Heart left ventricle (tissue), 16 donors: Measurements from ENCODE around the gene ZNF837. TPM values are rescaled to one million over a fixed set of nuclear protein-coding genes. Genes with fewer than 3 reads are reported as not detected.

ENCODE experiments used
- ATAC-seq, 4 donors: fragments of 200-7000 bp; cut with Tn5 transposase; one replicate each; pipeline ENCODE4 v1.9.1; 2020 to 2022; ENCODE audit warnings: moderate library complexity in 4 of 4, mild to moderate bottlenecking in 3 of 4, moderate number of reproducible peaks in 1 of 4
- DNase-seq, 5 donors: peaks; one replicate each; pipeline ENCODE4 v3.0.0-alpha.2; 2020
- H3K27ac ChIP-seq, 12 donors: fragments of 200-600 bp; sonication (generic) in 4 of 12; one replicate each; pipeline versions ENCODE4 v1.5.0 to v1.8.0; 2016 to 2022; ENCODE audit warnings: mild to moderate bottlenecking in 2 of 12
- H3K27me3 ChIP-seq, 9 donors: fragments of 200-600 bp; sonication (generic) in 2 of 9; one replicate each; pipeline versions ENCODE4 v1.5.1 to v1.8.0; 2016 to 2022; ENCODE audit warnings: mild to moderate bottlenecking in 3 of 9
- H3K36me3 ChIP-seq, 9 donors: fragments of 200-600 bp; sonication (generic) in 2 of 9; one replicate each; pipeline versions ENCODE4 v1.5.0 to v1.8.0; 2018 to 2022; ENCODE audit warnings: mild to moderate bottlenecking in 2 of 9
- H3K4me1 ChIP-seq, 12 donors: fragments of 200-600 bp; sonication (generic) in 4 of 12; one replicate each; pipeline versions ENCODE4 v1.5.0 to v1.8.0; 2016 to 2022; ENCODE audit warnings: mild to moderate bottlenecking in 3 of 12
- H3K4me3 ChIP-seq, 12 donors: fragments of 200-600 bp; sonication (generic) in 4 of 12; one replicate each; pipeline versions ENCODE4 v1.5.0 to v1.8.0; 2017 to 2022; ENCODE audit warnings: mild to moderate bottlenecking in 9 of 12, moderate library complexity in 4 of 12
- H3K9me3 ChIP-seq, 12 donors: fragments of 200-600 bp; sonication (generic) in 4 of 12; one replicate each; pipeline versions ENCODE4 v1.5.0 to v1.8.0; 2016 to 2022; ENCODE audit warnings: mild to moderate bottlenecking in 1 of 12
- POLR2A ChIP-seq, 2 donors: fragments of 450-650 bp; IDR thresholded peaks; one replicate each; pipeline ENCODE4 v1.6.1; 2017; ENCODE audit warnings: antibody characterized with exemption in 2 of 2, mild to moderate bottlenecking in 2 of 2, moderate library complexity in 2 of 2
- WGBS, 4 donors: extraction: QIAGEN DNeasy Blood & Tissue Kit in 2 of 4; methylation state at CpG; one replicate each; pipeline versions ENCODE4 v1.1.5 to v1.1.7; 2013 to 2018; 5-methylcytosine and 5-hydroxymethylcytosine counted together
- intact Hi-C, 10 donors: fragments of 100-400 bp; cut with DNase I; formaldehyde crosslinking; loops; one replicate each; pipeline versions ENCODE4 v1.11.1 to v1.14.2; 2022
- polyA plus RNA-seq, 2 donors: library from polyadenylated mRNA; stranded (reverse); fragments of 200-250 nt; gene quantifications; one replicate each; pipeline ENCODE4 v1.2.3, GENCODE V29; 2013
- total RNA-seq, 9 donors: library from RNA; depleted of rRNA in 2 of 9; stranded (reverse); fragments of >200 nt in 2 of 9; fragmentation: NEBNext Ultra II Directional in 3 of 9; extraction: Animal tissue kit (Norgen Biotek cat#: 25700) in 3 of 9; gene quantifications; one replicate each; pipeline versions ENCODE4 v1.1.0 to v1.2.4, GENCODE V29; 2016 to 2023
- TF ChIP-seq, protein P1 (sequence below), 12 donors: fragments of 200-600 bp; sonication (generic) in 4 of 12; IDR thresholded peaks; one replicate each; pipeline versions ENCODE4 v1.5.0 to v1.8.0; 2018 to 2022; ENCODE audit warnings: antibody characterized with exemption in 12 of 12, mild to moderate bottlenecking in 5 of 12
- donor health status: ischemic (EF 13 %, LVEDD 7.1; RV severe dilation, severe dysfunction).
- donor health status: healthy with polysubstance abuse.
- donor health status: DM: no; HTN: yes; CAD: no.
- donor health status: DM: no; HTN: no; CAD: no.
- donor health status: ischemic (EF 25% LVEDD 6.9; RV normal size, moderate dysfunction).
- donor health status: ischemic (EF 25% LVEDD 5.7; RV mildly dilated, moderate dysfunction).
- donor health status: healthy.
- donor health status: DM: yes; HTN: yes; CAD: no.
- donor health status: ischemic (EF 35%, LVEDD 5.7; RV mildly dilated, moderate dysfunction).
- donor health status: nonischemic (EF 11% LVEDD 7.7; RV severe dilation, severe dysfunction).
- donor health status: DM: yes; HTN: yes; CAD: no.
- donor health status: PGD.
- donor health status: ischemic (EF 29% LVEDD 5.4; RV normal size, mild dysfunction).
- donor health status: nonischemic (EF 23%, LVEDD 6.1; RV moderate dilation, normal function).

ZNF837 gene
- total and polyA plus RNA-seq, 11 donors = 0.17 to 0.75 (median 0.57) TPM; not detected in 2

DNA sequence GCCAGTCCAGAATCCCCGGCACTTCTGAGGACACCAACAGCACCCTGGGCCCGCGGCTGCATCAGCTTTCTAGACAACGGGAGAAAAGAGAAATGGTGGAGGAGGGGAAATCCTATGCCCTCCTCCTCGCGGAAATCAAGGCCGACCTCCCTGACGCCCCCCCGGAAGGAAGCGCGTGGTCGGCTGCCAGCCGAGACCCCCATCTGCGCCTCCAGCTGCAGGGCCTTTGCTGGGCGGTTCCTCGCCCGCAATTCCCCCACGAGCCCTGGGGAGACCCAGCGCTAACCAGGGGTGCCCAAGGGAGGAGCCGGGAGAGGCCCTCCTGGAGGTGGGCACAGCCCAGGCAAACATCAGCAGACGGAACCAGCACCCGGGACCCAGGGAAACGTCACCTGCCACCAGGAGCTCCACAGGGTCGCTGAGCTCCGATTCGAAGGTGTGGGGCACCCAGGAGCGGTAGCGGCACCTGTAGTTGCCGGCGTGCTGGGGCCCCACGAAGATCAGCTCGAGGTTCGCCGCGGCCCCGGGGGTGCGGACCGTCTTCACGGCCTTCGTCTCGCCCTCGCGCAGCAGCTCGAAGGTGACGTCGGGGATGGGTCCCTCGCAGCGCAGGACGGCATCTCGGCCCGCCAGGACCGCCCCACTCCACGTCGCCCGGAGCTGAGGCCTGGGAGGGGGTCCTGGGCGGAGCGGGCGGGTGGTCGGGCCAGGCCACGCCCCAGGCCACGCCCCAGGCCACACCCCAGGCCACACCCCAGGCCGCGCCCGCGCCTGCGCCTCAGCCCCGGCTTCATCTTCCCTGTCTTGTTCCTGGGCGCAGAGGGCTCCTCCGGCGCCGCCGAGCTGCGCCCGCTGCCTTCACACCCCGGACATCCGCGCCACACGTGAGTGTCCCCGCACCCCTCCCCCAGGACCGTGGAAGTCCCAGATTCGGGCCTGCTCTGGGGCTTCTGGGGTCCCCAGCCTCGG is 33.6 kb downstream of the ZNF837 start:
- DNase-seq = peak; percentile 44 to 90 (median 60)
- Histone ChIP-seq H3K4me3 (peak overlapping the region; percentile 36 to 81 (median 54)), H3K36me3 (no peaks in the 10 kb centered on the region), H3K9me3 (no peaks in the 10 kb centered on the region), H3K4me1 (peaks cover 0 to 21% (median 11%) of the 10 kb centered on the region in 12 donors), H3K27me3 (peaks cover 14 to 64% (median 40%) of the 10 kb centered on the region in 9 donors), H3K27ac (peak overlapping the region; percentile 7 to 79 (median 58))
- intact Hi-C loops = no loop called here
- peak; percentile 52 to 92 (median 92) for ATAC-seq
- WGBS, 4 donors = 1 to 12% (median 3%) methylated on average over 24 to 82 of the region's 82 CpGs
- peak in 1 of 2 donors; percentile 36 for TF ChIP-seq POLR2A (IDR thresholded peaks at IDR 0.05)
- TF ChIP-seq, protein P1, sequence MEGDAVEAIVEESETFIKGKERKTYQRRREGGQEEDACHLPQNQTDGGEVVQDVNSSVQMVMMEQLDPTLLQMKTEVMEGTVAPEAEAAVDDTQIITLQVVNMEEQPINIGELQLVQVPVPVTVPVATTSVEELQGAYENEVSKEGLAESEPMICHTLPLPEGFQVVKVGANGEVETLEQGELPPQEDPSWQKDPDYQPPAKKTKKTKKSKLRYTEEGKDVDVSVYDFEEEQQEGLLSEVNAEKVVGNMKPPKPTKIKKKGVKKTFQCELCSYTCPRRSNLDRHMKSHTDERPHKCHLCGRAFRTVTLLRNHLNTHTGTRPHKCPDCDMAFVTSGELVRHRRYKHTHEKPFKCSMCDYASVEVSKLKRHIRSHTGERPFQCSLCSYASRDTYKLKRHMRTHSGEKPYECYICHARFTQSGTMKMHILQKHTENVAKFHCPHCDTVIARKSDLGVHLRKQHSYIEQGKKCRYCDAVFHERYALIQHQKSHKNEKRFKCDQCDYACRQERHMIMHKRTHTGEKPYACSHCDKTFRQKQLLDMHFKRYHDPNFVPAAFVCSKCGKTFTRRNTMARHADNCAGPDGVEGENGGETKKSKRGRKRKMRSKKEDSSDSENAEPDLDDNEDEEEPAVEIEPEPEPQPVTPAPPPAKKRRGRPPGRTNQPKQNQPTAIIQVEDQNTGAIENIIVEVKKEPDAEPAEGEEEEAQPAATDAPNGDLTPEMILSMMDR (IDR thresholded peaks at IDR 0.05) = no peak

DNA sequence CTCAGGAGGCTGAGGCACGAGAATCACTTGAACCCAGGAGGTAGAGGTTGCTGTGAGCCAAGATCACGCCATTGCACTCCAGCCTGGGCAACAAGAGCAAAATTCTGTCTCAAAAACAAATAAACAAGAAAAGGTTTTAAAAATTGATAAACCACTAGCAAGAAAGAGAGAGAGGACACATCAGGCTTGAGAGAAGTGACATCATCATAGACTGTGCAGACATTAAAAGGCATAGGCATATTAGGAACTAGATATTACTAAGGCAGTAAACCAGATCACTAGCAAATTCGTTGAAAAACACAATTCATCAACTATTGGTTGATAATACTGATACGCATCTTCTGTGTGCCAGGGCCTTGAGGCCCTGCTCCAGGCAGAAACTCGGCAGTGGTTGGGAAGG is 35.3 kb downstream of the ZNF837 start:
- intact Hi-C loops = no loop called here
- 73 to 79% (median 78%) methylated on average over 5 of the region's 5 CpGs for WGBS, 4 donors
- Histone ChIP-seq H3K27me3 (peaks cover 8 to 47% (median 31%) of the 10 kb centered on the region in 9 donors), H3K4me1 (peaks cover 0 to 19% (median 7%) of the 10 kb centered on the region in 12 donors), H3K36me3 (peaks cover 0 to 8% (median 0%) of the 10 kb centered on the region in 9 donors), H3K9me3 (no peaks in the 10 kb centered on the region), H3K4me3 (no peak overlapping the region), H3K27ac (no peak overlapping the region)
- TF ChIP-seq, protein P1 (IDR thresholded peaks at IDR 0.05) = no peak
- TF ChIP-seq POLR2A (IDR thresholded peaks at IDR 0.05) = no peak
- DNase-seq (no peak), ATAC-seq (no peak)

DNA sequence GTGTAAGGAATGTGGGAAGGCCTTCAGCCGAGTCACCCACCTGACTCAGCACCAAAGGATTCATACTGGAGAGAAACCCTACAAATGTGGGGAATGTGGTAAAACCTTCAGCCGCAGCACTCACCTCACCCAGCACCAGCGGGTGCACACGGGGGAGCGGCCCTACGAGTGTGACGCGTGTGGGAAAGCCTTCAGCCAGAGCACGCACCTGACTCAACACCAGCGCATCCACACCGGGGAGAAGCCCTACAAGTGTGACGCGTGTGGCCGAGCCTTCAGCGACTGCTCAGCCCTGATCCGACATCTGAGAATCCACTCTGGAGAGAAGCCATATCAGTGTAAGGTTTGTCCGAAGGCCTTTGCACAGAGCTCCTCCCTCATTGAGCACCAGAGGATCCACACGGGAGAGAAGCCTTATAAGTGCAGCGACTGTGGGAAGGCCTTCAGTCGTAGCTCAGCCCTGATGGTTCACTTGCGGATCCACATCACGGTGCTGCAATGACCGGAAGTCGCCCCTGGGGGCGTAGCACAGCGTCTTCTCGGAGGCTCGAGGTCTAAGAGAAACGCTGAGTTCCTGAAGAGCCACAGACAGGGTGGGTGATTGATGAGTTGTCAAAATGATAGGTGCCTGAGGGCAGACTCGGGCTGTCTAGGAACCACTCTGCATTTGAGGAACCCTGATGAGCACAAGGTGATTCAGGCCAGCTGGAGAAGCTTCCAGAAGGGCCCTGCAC is 41.8 kb downstream of the ZNF837 start:
- TF ChIP-seq, protein P1 (IDR thresholded peaks at IDR 0.05) = peak in 1 of 12 donors; percentile 5
- no peak for TF ChIP-seq POLR2A (IDR thresholded peaks at IDR 0.05)
- ATAC-seq (no peak), DNase-seq (no peak)

DNA sequence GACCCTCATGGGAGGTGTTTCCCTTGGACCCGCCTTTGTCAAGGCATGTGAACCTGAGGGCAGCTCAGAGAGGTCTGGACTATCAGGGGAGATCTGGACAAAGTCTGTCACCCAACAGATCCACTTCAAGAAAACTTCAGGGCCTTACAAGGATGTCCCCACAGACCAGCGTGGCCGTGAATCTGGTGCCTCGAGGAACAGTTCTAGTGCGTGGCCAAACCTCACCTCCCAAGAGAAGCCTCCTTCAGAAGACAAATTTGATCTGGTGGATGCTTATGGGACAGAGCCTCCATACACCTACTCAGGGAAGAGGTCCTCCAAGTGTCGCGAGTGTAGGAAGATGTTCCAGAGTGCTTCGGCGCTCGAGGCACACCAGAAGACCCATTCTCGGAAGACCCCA is 42.5 kb downstream of the ZNF837 start:
- no peak overlapping the region for H3K4me3 ChIP-seq
- H3K36me3 ChIP-seq = peaks cover 0 to 51% (median 36%) of the 10 kb centered on the region in 9 donors
- no peaks in the 10 kb centered on the region for H3K4me1 ChIP-seq
- H3K9me3 ChIP-seq = no peaks in the 10 kb centered on the region
- DNase-seq (no peak), ATAC-seq (no peak)
- intact Hi-C loops = no loop called here
- 97 to 98% (median 98%) methylated on average over 10 to 11 of the region's 11 CpGs for WGBS, 4 donors
- no peaks in the 10 kb centered on the region for H3K27me3 ChIP-seq
- no peak overlapping the region for H3K27ac ChIP-seq
- no peak for TF ChIP-seq POLR2A (IDR thresholded peaks at IDR 0.05)
- TF ChIP-seq, protein P1 (IDR thresholded peaks at IDR 0.05) = no peak

More for the DNA sequence above, 41.8 kb downstream of the ZNF837 start:
- intact Hi-C loops = no loop called here
- 78 to 83% (median 80%) methylated on average over 28 to 30 of the region's 30 CpGs for WGBS, 4 donors
- Histone ChIP-seq H3K27me3 (no peaks in the 10 kb centered on the region), H3K9me3 (no peaks in the 10 kb centered on the region), H3K36me3 (peaks cover 0 to 51% (median 36%) of the 10 kb centered on the region in 9 donors), H3K4me1 (no peaks in the 10 kb centered on the region), H3K4me3 (no peak overlapping the region), H3K27ac (no peak overlapping the region)
